GM13977 (cell line): Measurements from ENCODE around the gene CCDC17.

Experiments
- DNase-seq: peaks from one replicate; pipeline ENCODE4 v3.0.0; 2012; ENCODE audit warnings: low spot score
- in situ Hi-C: fragments of 300-500 bp; cut with MboI; formaldehyde crosslinking; loops from one replicate; pipeline ENCODE4 v1.12.0; 2022; ENCODE audit warnings: low sequenced_read_pairs, low pct_unique_long_range_greater_than_20kb, mixed read lengths, inconsistent platforms; ENCODE audit not compliant: unreplicated experiment
- TF ChIP-seq, protein P1 (sequence below): IDR thresholded peaks from 2 replicates; pipeline ENCODE4 v1.5.1; 2012; ENCODE audit warnings: mild to moderate bottlenecking, control low read depth; ENCODE audit not compliant: insufficient read depth; ENCODE audit errors: extremely low read depth, missing control alignments

The CCDC17 gene

DNA sequence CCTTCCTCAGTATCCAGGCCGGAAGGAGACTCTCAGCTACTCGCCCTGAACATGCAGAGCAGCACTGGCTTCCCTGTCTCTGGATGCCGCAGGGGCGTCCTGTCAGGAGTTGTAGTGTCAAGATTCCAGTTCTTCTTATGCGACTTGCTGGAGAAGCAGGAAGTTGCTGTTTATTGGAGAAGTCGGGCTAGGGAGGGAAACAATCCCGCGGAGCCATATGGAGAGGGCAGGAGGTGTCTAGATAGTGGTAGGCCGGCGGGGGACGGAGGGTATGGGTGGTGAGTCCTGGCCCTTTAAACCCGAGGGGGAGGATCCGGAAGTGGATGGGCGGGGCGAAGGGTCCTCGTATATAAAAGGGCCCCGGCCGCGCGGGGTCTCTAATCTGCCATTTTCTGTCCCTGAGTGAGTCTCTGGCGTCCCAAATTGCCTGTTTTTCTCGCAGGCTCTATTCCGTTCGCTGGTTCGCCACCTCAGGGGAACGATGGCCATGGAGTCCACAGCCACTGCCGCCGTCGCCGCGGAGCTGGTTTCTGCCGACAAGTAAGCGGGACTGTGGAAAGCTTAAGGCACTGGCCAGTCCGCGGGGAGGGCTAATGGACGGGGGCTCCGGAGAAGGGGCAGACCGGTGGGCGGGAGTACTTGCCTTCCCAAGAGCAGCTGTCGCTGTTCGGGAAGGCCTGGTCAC, 40.0 kb downstream of the CCDC17 start, which contains the start of gene NASP:
TSS of gene NASP (plus strand) at position 376 of the 685 bp plus-strand sequence. CDS start at position 482, 106 bp downstream.
- DNase-seq, result peak; percentile 88
- TF ChIP-seq, protein P1, sequence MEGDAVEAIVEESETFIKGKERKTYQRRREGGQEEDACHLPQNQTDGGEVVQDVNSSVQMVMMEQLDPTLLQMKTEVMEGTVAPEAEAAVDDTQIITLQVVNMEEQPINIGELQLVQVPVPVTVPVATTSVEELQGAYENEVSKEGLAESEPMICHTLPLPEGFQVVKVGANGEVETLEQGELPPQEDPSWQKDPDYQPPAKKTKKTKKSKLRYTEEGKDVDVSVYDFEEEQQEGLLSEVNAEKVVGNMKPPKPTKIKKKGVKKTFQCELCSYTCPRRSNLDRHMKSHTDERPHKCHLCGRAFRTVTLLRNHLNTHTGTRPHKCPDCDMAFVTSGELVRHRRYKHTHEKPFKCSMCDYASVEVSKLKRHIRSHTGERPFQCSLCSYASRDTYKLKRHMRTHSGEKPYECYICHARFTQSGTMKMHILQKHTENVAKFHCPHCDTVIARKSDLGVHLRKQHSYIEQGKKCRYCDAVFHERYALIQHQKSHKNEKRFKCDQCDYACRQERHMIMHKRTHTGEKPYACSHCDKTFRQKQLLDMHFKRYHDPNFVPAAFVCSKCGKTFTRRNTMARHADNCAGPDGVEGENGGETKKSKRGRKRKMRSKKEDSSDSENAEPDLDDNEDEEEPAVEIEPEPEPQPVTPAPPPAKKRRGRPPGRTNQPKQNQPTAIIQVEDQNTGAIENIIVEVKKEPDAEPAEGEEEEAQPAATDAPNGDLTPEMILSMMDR, result no peak
- in situ Hi-C loops, result no loop called here

DNA sequence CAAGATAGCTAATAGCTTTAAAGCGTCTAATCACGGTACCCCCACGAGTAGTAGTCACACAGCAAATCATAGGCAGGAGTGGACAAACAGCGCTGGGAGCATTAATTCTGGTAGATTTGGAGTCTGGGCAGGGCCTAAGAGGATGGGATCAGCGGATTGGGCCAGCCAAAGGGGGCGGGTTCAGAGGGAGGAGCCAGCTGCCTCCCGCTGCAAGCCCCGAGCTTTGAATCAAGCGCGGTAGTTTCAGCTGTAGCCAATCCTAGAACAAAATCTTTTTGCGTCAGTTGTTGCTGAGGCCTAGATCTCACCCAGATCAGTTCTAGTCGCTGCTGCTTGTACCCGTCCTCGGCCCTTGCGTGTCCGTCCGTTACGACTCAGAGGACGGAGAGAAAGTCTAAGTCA, 40.6 kb downstream of the CCDC17 start:
- in situ Hi-C loops, result no loop called here
- TF ChIP-seq, protein P1, result no peak
- peak; percentile 97 for DNase-seq

DNA sequence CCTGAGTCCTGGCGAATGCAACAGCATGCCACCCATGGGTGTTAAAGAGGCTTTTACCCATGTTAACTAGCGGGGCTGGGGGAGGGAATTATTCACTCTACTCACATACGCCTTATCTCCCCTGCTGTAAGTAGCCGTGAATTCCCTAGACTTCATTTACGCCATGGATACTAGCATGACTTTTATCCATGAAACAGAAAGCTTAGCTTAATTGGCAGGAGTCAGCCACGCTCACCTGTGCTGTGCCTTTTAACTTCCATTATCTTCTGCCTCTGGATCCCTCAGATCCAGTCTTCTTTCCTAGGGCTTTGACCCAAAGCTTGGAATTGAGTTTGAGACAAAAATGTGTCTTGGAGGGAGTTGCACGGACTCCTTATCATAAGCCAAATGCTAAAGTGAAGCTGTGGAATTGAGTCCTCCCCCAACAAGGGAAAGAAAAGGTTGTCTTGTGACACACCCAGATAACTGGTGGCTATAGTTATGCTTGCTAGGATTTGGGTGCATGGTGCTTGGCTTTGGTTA, 49.7 kb downstream of the CCDC17 start:
- DNase-seq, result no peak
- in situ Hi-C loops, result loop anchor here (10.0 kb wide), 1 partner anchor 209 kb away; no protein-coding TSS in a partner anchor
- TF ChIP-seq, protein P1, result no peak

DNA sequence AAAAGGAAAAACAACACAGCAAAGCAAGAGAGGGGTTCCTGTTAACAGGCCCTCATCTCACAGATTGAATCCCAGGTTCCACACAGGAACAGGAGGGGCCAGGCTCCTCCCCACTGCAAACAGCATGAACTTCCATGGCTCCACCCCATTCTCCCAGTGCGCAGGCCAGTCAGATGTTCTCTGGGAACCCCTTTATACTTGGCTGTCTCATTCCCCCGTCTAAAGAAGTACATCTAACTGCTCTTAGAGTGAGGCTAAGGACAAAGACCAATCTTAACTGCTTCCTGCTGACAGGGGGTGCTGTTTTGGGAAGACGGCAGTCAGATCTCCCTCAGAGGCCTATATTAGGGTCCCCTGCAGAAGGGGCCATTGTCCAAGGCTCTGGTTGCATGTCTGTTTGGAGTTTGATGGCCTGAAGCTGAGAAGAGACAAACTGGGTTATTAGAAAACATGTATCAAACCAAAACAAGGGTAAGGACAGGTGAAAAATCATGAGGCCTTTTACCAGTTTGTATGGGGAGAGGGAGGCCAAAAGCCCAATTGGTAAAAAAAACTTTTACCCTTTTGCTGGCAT, 50.5 kb downstream of the CCDC17 start:
- in situ Hi-C loops, result loop anchor here (10.0 kb wide), 1 partner anchor 209 kb away; no protein-coding TSS in a partner anchor
- TF ChIP-seq, protein P1, result no peak
- DNase-seq, result no peak

DNA sequence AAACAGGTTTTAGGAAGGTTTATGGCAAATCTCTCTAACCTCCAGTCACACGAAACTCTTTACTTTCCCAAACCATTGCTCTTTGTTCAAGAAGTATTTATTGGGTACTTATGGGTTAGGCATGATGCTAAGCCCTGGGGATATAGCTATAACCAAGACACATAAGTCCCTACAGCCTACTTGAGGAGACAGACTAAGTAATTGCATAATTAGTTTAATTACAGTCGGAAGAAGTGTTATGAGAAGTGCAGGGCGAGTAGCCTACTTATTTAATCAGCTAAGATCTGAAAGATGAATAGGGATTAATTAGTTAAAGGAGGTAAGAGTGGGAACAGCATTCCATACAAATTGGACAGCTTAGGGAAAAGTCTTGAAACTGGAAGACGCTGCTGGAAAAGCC, 53.2 kb downstream of the CCDC17 start:
- no peak for DNase-seq
- in situ Hi-C loops, result loop anchor here (10.0 kb wide), 1 partner anchor 206 kb away; no protein-coding TSS in a partner anchor
- TF ChIP-seq, protein P1, result no peak
